ENCODE measurements around the gene FOXO4.

FOXO4 gene

GRCh38 chrX:71095555-71095980 is at the start of gene FOXO4:
Gene FOXO4, plus strand, starts transcription at chrX:71095851. Its CDS starts 678 bp downstream, at chrX:71096529.
- TF ChIP-seq MAX (IDR thresholded peaks at IDR 0.05) (peak; percentile 59; the same call in 1 of the 2 replicates), RAD21 (IDR thresholded peaks at IDR 0.05; ENCODE audit: low read depth) (no peak), FOXM1 (IDR thresholded peaks at IDR 0.05; ENCODE audit: borderline replicate concordance, low read depth) (no peak)

- TF ChIP-seq NFIC (IDR thresholded peaks at IDR 0.05): no peak
- TF ChIP-seq EP300 (IDR thresholded peaks at IDR 0.05; ENCODE audit: borderline replicate concordance): no peak
- no peak for TF ChIP-seq ZBTB7A (IDR thresholded peaks at IDR 0.05; ENCODE audit: low read depth)
- TF ChIP-seq FOXM1 (IDR thresholded peaks at IDR 0.05; ENCODE audit: borderline replicate concordance, low read depth): no peak
Observed at GRCh38 chrX:71052721-71053120, 42.9 kb upstream of the FOXO4 start.

- no peak for TF ChIP-seq TAF1 (IDR thresholded peaks at IDR 0.05; ENCODE audit: low read depth)
- TF ChIP-seq EGR1 (IDR thresholded peaks at IDR 0.05): no peak
Observed at GRCh38 chrX:71053217-71053621, 42.4 kb upstream of the FOXO4 start.

- TF ChIP-seq CEBPB (IDR thresholded peaks at IDR 0.05): no peak
- TF ChIP-seq NFIC (IDR thresholded peaks at IDR 0.05): no peak
- no peak for TF ChIP-seq REST (IDR thresholded peaks at IDR 0.05; ENCODE audit: low read depth)
- no peak for TF ChIP-seq TCF12 (IDR thresholded peaks at IDR 0.05; ENCODE audit: low read depth)
- no peak for TF ChIP-seq EP300 (IDR thresholded peaks at IDR 0.05; ENCODE audit: borderline replicate concordance)
- no peak for TF ChIP-seq RAD21 (IDR thresholded peaks at IDR 0.05; ENCODE audit: low read depth)
- TF ChIP-seq FOXM1 (IDR thresholded peaks at IDR 0.05; ENCODE audit: borderline replicate concordance, low read depth): no peak
- no peak for TF ChIP-seq USF1 (IDR thresholded peaks at IDR 0.05)
- TF ChIP-seq TAF1 (IDR thresholded peaks at IDR 0.05; ENCODE audit: low read depth): no peak
- no peak for TF ChIP-seq ZBTB7A (IDR thresholded peaks at IDR 0.05; ENCODE audit: low read depth)
- TF ChIP-seq TEAD4 (IDR thresholded peaks at IDR 0.05): no peak
- no peak for TF ChIP-seq EGR1 (IDR thresholded peaks at IDR 0.05)
- TF ChIP-seq MAX (IDR thresholded peaks at IDR 0.05): no peak
Observed at GRCh38 chrX:71056867-71057266, 38.8 kb upstream of the FOXO4 start.

GRCh38 chrX:71057848-71058530 is 37.7 kb upstream of the FOXO4 start:
- no peak for TF ChIP-seq EGR1 (IDR thresholded peaks at IDR 0.05)

- TF ChIP-seq CEBPB (IDR thresholded peaks at IDR 0.05): no peak
- no peak for TF ChIP-seq TEAD4 (IDR thresholded peaks at IDR 0.05)
- no peak for TF ChIP-seq EP300 (IDR thresholded peaks at IDR 0.05; ENCODE audit: borderline replicate concordance)
- TF ChIP-seq NFIC (IDR thresholded peaks at IDR 0.05): no peak
- no peak for TF ChIP-seq CREB1 (IDR thresholded peaks at IDR 0.05; ENCODE audit: low read depth)
- TF ChIP-seq ZBTB7A (IDR thresholded peaks at IDR 0.05; ENCODE audit: low read depth): no peak
- no peak for TF ChIP-seq YY1 (IDR thresholded peaks at IDR 0.05; ENCODE audit: low read depth)
- TF ChIP-seq USF1 (IDR thresholded peaks at IDR 0.05): no peak
- TF ChIP-seq FOXM1 (IDR thresholded peaks at IDR 0.05; ENCODE audit: borderline replicate concordance, low read depth): no peak
Observed at GRCh38 chrX:71060127-71060526, 35.5 kb upstream of the FOXO4 start.

- no peak for TF ChIP-seq TEAD4 (IDR thresholded peaks at IDR 0.05)
- no peak for TF ChIP-seq REST (IDR thresholded peaks at IDR 0.05; ENCODE audit: low read depth)
- no peak for TF ChIP-seq FOXM1 (IDR thresholded peaks at IDR 0.05; ENCODE audit: borderline replicate concordance, low read depth)
- no peak for TF ChIP-seq TCF12 (IDR thresholded peaks at IDR 0.05; ENCODE audit: low read depth)
- no peak for TF ChIP-seq RAD21 (IDR thresholded peaks at IDR 0.05; ENCODE audit: low read depth)
- TF ChIP-seq MAX (IDR thresholded peaks at IDR 0.05): no peak
- no peak for TF ChIP-seq NFIC (IDR thresholded peaks at IDR 0.05)
- TF ChIP-seq CEBPB (IDR thresholded peaks at IDR 0.05): no peak
- no peak for TF ChIP-seq USF1 (IDR thresholded peaks at IDR 0.05)
- no peak for TF ChIP-seq ZBTB7A (IDR thresholded peaks at IDR 0.05; ENCODE audit: low read depth)
- TF ChIP-seq EP300 (IDR thresholded peaks at IDR 0.05; ENCODE audit: borderline replicate concordance): no peak
Observed at GRCh38 chrX:71067089-71067488, 28.6 kb upstream of the FOXO4 start.

Measured in Ishikawa (cell line).